Measurements from ENCODE around the gene DYNLL2.
"Not testable (repeated sequence)": the region's sequence is repeated elsewhere in the genome, so short reads cannot be mapped to it uniquely, and the experiment has no call there.

DYNLL2 gene

GRCh38 chr17:58121925-58122324 lies 38.7 kb downstream of the DYNLL2 start:
- TF ChIP-seq CTCF (IDR thresholded peaks at IDR 0.05; ENCODE audit: low read depth, low read length, missing control alignments), result peak; percentile 35
- peak; percentile 27 for DNase-seq (ENCODE audit: low read depth)
- H3K4me3 ChIP-seq (ENCODE audit: low read depth, low read length), result no peak overlapping the region
- in situ Hi-C loops (cut with HindIII; ENCODE audit: low sequenced_read_pairs), result no loop called here

DNA sequence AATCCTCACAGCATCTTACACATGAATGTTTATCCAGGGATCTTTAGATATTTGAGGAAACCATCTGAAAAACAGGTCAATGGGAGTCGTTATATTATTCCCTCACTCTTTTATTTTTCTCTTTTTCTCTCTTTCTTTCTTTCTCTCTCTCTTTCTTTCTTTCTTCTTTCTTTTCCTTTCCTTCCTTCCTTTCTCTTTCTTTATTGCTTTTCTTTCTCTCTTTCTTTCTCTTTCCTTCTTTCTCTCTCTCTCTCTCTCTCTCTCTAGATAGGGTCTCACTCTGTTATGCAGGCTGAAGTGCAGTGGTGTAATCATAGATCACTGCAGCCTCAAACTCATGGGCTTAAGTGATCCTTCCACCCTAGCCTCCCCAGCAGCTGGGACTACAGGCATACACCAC lies 44.6 kb downstream of the DYNLL2 start:
- TF ChIP-seq CTCF (IDR thresholded peaks at IDR 0.05; ENCODE audit: low read depth, low read length, missing control alignments), result no peak
- no peak overlapping the region for H3K4me3 ChIP-seq (ENCODE audit: low read depth, low read length)
- in situ Hi-C loops (cut with HindIII; ENCODE audit: low sequenced_read_pairs), result loop anchor here (5.0 kb wide), 1 partner anchor 71 kb away; no protein-coding TSS in a partner anchor
- no peak for DNase-seq (ENCODE audit: low read depth)

DNA sequence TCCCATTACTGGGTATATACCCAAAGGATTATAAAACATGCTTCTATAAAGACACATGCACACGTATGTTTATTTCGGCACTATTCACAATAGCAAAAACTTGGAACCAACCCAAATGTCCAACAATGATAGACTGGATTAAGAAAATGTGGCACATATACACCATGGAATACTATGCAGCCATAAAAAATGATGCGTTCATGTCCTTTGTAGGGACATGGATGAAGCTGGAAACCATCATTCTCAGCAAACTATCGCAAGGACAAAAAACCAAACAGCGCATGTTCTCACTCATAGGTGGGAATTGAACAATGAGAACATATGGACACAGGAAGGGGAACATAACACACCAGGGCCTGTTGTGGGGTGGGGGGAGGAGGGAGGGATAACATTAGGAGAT lies 49.5 kb downstream of the DYNLL2 start:
- in situ Hi-C loops (cut with HindIII; ENCODE audit: low sequenced_read_pairs); DNase-seq (ENCODE audit: low read depth): not testable (repeated sequence)

DNA sequence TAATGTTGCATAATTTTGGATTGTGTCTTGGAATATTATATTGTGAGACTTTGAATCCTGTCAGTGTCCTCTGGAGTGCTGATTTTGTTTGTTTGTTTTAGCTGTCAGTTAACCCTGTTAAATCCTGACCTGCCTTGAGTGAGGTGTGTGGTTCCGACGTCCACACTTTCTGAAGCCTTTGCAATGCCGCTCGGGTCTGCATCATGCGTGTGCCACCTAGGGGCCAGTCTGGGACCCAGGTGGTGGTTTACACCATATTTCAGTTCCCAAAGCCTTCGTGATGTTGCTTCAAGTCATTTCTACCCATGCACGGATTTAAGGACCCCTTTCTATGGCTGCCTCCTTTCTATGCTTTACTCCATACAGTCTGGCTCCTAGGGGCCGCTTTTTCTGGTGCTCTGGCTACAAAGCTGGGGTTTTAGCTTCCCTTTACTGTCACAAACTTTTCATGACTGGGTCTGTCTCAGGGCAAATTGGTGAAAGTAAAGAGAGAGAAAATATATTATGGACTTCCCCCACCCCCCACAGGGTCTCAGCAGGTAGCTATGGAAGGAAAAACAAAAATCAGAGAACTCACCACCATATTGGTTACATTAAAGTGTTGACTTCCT lies 53.6 kb downstream of the DYNLL2 start:
- peak; percentile 48 for TF ChIP-seq CTCF (IDR thresholded peaks at IDR 0.05; ENCODE audit: low read depth, low read length, missing control alignments)
- H3K4me3 ChIP-seq (ENCODE audit: low read depth, low read length), result no peak overlapping the region
- in situ Hi-C loops (cut with HindIII; ENCODE audit: low sequenced_read_pairs), result no loop called here
- no peak for DNase-seq (ENCODE audit: low read depth)

More for the DNA sequence above, 49.5 kb downstream of the DYNLL2 start:
- not testable (repeated sequence) for H3K4me3 ChIP-seq (ENCODE audit: low read depth, low read length)

DNA sequence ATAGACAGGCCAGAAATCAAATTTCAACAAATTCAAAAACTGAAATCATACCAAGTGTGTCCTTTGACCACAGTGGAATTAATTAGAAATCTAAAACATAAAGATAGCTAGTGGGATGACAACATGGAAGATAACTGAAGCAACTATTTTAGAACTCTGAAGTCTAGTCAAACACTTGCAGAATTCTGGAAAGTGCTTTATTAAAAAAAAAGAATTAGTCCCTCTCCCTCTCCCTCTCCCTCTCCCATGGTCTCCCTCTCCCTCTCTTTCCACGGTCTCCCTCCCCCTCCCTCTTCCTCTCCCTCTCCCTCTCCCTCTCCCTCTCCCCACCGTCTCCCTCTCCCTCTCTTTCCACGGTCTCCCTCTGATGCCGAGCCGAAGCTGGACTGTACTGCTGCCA lies 58.3 kb downstream of the DYNLL2 start:
- TF ChIP-seq CTCF (IDR thresholded peaks at IDR 0.05; ENCODE audit: low read depth, low read length, missing control alignments), result no peak
- no peak overlapping the region for H3K4me3 ChIP-seq (ENCODE audit: low read depth, low read length)
- in situ Hi-C loops (cut with HindIII; ENCODE audit: low sequenced_read_pairs), result no loop called here
- no peak for DNase-seq (ENCODE audit: low read depth)

DNA sequence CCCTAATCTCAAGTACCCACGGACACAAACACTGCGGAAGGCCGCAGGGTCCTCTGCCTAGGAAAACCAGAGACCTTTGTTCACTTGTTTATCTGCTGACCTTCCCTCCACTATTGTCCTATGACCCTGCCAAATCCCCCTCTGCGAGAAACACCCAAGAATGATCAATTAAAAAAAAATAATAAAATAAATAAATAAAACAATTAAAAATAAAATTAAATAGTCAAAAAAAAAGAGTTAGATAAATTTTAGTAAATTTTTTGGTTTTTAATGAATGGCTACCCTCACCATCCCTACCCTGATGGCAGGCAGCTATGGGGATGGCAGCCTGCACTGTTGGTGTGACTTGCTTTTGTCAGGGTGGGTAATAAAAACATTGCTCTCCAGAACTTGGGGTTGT lies 60.1 kb downstream of the DYNLL2 start:
- H3K4me3 ChIP-seq (ENCODE audit: low read depth, low read length); in situ Hi-C loops (cut with HindIII; ENCODE audit: low sequenced_read_pairs); DNase-seq (ENCODE audit: low read depth): not testable (repeated sequence)

DNA sequence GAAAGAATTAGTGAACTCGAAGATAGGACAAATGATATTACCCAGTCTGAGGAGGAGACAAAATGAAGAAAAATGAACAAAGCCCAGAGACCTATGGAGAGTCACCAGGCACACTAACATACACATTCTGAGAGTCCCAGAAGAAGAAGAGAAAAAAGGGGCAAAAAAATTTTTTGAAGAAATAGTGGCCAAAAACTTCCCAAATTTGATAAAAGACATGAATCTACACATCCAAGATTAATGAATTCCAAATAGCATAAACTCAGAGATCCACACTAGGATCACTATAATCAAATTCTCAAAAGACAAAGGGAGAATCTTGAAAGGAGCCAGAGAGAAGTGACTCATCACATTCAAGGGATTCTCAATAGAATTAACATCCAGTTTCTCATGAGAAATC lies 61.6 kb downstream of the DYNLL2 start:
- DNase-seq (ENCODE audit: low read depth), result no peak
- in situ Hi-C loops (cut with HindIII; ENCODE audit: low sequenced_read_pairs), result no loop called here
- H3K4me3 ChIP-seq (ENCODE audit: low read depth, low read length), result no peak overlapping the region
- no peak for TF ChIP-seq CTCF (IDR thresholded peaks at IDR 0.05; ENCODE audit: low read depth, low read length, missing control alignments)

Data from astrocyte of the cerebellum (primary cell).